GM18526 (cell line): ENCODE results near the gene PSTK.

Experiments used
- POLR2A ChIP-seq: IDR thresholded peaks from 3 replicates; pipeline ENCODE4 v1.6.1; 2011; ENCODE audit not compliant: insufficient read length; ENCODE audit errors: extremely low read depth

Gene PSTK

DNA sequence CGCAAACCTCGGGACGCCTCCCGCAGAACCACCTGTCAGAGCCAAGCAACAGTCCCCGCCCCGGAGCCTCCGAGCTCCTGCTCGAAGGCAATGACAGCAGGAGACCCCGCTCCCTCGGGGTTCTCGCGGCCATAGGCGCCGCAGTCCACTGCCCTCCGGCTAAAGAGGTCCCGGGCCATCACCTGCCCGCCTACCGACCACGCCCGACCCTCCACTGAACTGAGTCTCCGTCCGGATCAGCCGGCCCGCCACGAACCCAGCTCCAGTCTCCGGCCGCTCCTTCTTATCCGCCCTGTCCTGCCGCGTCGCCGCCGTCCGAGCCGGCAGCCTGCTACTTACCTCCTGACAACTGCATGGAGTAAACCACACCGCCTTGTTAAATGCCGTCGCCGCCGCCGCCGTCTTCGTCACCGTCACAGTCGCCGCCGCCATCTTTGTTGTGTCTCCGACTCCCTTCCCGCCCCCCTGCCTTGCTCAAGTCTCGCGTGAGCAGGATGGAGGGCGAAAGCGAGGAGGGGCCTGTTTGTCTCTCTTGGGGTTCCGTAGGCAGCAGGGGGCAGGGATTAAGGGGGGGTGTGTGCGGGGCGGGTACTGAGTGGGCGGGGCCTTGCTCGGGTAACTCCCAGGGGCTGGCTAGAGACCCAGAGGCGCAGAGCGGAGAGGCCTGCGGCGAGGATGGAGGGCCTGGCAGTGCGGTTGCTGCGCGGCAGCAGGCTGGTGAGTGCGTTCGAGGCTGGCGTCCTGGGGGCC, 28.3 kb downstream of the PSTK start, which contains the start of the genes ACADSB and IKZF5:
TSS of gene ACADSB (plus strand) at position 652 of the 750 bp plus-strand sequence. CDS start at position 676, 24 bp downstream.
TSS of gene IKZF5 (minus strand) at position 441 of the 750 bp plus-strand sequence. CDS start 10,170 bp downstream, outside the sequence.
- TF ChIP-seq POLR2A: peak; percentile 96

DNA sequence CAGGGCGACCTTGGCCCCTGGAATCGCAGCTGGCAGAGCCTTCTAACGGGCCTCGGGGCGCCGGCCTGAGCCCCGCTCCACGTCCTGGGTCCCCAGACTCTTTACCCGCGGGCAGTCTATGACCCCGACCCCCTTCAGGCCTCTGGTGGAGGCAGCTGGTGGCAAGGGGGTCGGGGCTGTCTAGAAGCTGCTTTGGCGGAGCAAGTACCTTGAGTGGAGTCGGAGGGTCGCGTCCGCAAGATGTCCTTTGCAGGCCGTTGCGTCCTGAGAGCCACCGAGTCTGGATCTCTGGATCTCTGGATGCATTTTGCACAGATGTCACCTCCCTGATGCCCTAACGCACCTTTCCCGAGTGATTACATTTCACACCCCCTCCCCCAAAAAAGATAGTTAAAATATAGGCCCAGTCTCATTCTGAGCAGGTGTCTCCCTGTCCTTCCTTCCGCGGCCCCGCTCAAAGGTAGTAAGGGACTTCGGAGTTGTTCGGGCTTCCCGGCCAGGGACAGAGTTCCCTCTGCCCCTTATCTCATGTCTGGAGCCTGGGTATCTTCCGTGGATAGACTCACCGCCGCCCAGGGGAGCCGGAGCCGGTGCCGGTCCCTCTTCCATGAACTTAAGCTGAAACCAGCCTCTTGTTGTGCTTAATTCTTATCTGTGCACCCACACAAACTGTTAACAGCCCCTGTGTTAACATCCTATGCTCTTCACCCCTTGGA, 29.1 kb downstream of the PSTK start:
- TF ChIP-seq POLR2A: no peak

DNA sequence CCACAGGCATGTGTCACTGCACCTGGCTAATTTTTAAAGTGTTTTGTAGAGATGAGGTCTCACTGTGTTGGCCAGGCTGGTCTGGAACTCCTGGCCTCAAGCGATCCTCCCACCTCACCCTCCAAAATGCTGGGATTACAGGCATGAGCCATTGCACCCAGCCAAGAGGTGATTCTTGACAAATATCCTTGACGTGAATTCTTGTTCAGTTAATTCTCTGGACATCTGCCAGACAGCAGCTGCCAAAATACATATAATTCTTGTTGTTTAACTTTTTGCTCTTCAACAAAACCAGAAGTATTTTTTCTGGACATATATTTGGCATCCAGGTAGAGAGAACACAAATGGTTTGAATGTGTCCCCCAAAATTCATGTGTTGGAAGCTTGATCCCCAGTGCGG, 31.8 kb downstream of the PSTK start:
- TF ChIP-seq POLR2A: no peak

DNA sequence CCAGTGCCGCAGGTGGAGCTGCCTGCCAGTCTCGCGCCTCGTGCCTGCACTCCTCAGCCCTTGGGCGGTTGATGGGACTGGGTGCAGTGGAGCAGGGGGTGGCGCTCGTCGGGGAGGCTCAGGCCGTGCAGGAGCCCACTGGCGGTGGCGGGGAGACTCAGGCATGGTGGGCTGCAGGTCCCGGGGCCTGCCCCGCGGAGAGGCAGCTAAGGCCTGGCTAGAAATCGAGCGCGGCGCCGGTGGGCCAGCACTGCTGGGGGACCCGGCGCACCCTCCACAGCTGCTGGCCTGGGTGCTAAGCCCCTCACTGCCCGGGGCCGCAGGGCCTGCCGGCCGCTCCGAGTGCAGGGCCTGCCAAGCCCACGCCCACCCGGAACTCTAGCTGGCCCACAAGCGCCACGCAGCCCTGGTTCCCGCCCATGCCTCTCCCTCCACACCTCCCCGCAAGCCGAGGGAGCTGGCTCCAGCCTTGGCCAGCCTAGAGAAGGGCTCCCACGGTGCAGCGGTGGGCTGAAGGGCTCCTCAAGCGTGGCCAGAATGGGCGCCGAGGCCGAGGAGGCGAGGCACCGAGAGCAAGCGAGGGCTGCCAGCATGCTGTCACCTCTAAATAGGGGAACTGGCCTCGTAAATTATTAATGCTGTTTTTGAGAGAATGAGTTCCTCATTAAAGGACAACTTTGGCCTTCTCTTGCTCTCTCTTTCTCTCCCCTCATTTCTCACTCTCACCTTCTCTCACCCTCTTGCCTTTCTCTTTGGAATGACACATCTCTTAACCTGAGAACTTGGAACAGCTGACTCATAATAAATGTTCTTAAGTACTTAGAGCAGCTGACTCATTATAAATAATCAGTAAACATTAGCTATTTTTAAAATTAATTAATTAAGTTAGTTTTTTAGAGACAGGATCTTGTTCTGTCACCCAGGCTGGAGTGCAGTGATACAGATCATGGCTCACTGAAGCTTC, 33.5 kb downstream of the PSTK start:
- TF ChIP-seq POLR2A: no peak

DNA sequence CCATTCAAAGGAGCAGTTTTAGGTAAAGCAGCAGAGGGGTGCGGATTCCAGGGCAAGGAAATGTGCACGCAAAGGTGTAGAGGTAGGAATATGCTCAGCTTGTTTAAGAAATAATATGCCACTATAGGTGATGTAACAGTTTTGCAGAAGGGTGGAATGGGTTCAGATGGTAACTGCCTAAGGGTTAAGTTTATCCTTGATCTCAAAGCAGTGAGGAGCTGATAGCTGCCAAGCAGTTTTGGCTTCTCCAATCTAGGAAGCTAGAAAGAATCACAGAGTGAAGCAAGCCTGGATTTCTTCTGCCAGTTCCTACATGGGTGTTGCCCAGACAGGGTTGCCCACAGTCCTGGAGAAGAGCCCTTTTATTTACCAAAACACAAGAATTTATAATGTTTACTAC, 34.6 kb downstream of the PSTK start:
- TF ChIP-seq POLR2A: no peak

DNA sequence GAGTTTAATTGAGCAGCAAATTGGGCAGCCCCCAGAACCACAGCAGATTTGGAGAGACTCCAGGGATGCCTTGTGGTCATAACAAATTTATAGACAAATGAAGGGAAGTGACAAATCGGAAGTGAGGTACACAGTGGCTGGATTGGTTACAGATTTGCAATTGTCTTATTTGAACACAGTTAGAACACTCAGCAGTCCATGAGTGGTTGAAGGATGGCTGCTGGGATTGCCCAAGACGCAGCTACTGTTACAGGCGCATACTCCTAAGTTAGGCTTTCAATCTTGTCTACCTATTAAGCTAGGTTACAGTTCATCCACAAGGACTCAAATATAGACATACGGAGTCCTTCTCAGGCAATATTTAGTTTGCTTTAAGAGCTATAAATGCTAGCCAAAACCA, 36.0 kb downstream of the PSTK start:
- TF ChIP-seq POLR2A: no peak

DNA sequence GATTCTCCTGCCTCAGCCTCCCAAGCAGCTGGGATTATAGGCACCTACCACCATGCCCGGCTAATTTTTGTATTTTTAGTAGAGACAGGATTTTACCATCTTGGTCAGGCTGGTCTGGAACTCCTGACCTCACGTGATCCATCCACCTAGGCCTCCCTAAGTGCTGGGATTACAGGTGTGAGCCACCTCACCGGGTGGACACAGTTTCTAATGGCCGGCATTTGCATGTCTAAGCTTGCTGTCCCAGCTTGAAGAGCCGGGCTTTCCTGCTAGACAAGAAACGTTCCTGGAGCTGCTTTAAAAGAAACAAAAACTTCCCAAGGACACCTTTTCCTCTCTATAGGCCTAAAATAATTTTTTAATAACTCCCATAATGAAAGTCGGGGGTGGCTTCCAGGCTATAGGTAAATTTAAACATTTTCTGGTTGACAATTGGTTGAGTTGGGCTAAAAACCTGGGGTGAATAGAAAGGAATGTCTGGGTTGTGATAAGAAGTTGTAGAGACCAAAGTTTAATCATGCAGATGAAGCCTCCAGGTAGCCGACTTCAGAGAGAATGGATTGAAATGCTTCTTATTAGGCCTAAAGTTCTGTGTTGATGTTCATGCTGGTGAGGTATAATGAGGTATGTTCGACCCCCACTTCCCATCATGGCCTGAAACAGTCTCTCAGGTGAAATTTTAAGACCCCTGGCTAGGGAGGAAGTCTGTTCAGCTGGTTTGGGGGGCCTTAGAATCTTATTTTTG, 37.4 kb downstream of the PSTK start:
- TF ChIP-seq POLR2A: no peak

DNA sequence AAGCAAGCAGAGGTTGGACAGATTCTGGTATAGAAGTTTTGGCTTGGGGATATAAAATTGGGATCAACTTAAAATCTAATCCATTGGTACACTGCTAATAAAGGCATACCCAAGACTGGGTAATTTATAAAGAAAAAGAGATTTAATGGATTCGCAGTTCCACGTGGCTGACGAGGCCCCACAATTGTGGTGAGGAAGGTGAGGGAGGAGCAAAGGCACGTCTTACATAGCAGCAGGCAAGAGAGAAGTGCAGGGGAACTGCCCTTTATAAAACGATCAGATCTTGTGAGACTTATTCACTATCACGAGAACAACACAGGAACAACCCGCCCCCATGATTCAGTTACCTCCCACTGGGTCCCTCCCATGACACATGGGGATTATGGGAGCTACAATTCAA, 38.3 kb downstream of the PSTK start:
- TF ChIP-seq POLR2A: no peak

DNA sequence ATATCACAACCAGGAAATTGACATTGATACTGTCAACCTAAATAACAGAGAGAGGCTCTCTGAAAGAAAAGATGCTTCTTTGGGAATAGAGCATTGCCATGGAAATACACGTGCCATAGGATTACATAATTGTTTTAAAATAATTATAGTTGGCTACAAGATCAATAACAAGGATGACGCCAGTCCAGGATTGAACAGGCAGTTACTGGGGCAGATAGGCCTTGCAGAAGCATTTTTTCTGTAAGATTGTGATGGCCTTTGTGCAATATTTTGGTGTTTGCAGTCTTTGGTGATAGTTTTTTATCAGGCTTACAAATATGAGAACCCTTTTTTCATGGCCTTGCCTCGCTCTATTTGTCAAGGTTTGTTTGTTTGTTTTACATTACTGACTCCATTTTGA, 39.1 kb downstream of the PSTK start:
- no peak for TF ChIP-seq POLR2A

DNA sequence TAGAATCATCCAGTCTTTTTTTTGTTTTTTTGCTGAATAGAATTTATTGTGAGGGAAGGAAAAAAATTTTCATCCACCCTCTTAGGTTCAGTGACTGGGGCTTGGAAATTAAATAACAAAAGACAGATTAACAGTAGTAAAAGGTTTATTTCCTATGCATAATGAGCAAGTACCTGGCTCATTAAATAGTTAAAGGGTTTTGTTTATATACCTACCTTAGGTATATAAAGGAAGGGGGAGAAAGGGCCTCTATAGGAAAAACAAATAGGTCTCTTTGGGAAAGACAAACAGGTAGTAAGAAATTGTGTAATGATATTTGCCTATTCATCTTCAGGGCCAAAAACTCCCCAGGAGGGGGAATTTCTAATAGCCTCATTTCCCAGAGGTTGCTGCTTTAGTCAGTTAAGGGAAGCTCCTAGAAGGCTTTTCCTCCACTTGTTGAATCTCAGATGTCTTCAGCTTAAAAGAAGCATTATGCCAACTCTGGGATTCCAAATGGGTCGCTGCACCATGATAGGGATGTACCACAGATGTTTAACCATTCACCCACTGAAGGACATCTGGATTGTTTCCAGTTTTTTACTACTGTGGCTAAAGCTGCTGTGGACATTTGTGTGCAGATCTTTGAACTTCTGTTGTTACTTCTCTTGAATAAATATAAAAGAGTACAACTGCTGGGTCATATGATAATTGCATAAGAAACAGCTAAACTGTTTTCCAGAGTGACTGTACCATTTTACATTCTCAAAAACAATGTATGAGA, 39.9 kb downstream of the PSTK start:
- no peak for TF ChIP-seq POLR2A

DNA sequence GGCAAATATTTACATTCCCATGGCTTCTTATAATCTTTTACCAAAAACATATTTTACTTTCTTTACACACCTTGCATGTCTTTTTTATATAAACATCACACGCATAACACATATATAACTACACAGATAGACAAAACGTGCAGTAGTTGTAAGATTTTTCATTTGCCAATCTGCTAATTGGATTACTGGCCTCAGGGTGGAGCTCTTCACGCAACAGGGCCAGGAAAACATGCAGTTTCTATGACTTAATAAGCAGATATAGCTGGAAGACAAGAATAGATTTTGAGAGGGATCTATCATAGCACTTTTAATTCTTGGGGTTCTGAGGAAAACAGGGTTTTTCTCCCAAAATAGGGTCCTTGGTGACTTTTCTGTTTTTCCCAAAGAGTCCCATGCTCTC, 41.3 kb downstream of the PSTK start:
- TF ChIP-seq POLR2A: no peak

DNA sequence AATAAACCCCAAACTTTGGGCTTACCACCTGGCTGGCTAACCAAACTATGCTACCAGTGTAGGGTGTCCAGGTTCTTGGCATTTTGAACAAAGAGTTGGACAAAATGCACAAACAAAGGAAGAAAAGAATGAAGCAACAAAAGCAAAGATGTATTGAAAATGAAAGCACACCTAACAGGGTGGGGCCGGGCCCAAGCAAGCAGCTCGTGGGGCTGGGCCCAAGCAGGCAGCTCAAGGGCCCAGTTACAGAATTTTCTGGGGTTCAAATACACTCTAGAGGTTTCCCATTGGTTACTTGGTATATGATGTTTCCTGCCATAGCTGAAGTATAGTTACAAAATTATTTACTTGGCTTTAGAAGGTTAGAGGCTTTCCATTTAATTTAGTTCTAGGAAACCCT, 44.3 kb downstream of the PSTK start:
- TF ChIP-seq POLR2A: no peak

DNA sequence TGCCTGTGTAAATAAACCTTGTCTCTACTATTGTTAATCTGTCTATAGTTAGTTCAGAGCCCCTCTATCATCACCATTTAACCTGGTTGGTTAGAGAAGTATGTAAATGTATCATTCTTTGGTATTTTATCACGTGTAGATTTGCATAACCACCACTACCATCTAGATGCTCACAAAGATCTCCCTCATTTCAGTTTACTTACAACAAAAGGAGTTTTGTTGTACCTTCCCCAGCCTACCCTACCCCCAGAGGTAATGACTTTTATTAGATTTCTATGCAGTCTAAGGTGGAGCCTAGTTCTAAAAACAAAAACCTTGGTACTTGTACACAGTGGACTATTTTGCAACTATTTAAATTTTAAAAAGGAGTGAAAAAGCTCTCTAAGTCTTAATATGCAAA, 46.1 kb downstream of the PSTK start:
- TF ChIP-seq POLR2A: no peak

DNA sequence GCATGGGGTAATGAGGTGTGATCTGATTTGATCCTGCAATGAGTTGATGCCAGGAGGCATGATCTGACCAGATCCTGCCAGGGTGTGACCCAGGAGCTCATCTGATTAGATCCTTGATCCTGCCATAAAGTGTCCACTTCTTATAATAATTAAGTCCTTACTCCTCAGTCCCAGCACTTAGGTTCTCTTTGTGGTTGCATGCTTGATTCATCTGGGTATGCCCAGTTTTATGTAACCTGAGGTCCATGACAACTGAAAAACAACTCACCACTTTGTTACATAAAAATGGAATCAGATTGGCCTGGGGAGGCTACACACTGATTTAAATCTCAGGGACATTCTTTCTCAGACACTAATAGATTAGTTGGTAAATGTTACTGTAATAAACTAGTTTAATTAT, 47.7 kb downstream of the PSTK start:
- TF ChIP-seq POLR2A: no peak

DNA sequence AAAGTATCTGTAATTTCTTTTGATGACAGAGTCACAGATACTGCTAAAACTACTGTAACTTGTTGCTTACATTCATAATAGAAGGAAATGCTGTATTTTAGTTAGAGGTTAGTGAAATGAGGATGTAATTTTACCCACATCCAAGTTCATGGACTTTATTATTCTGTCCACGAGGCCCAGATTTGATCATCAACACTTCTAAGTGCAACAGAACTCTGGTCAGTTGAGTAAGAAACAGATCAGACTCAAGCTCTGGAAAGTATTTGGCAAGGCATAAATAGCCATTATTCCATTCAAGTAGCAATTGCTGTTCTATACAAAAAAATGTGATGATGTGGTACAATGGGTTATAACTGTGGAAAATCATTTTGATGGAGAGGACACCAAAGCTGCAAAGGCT, 50.9 kb downstream of the PSTK start:
- no peak for TF ChIP-seq POLR2A

DNA sequence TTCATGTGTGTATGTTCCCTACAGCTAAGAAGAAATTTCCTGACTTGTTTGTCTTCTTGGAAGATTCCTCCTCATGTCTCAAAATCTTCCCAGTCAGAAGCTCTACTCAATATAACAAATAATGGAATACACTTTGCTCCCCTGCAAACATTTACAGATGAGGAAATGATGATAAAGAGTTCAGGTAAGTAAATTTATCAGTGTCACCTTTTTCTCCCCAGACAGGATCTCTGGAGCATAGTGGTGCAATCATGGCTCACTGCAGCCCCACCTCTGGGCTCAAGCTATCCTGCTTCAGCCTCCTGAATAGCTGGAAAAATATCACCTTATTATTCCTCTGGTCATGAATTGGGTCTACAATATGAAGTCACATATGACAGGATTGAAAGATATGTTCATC, 54.1 kb downstream of the PSTK start:
- TF ChIP-seq POLR2A: no peak
